H9 (cell line): ENCODE measurements around the gene HORMAD2. TPM values are rescaled to one million over a fixed set of nuclear protein-coding genes. Genes with fewer than 3 reads are reported as not detected.

Experiments
- DNase-seq: peaks from one replicate; pipeline ENCODE4 v3.0.0-alpha.2; 2017
- H2AFZ ChIP-seq: one replicate; pipeline ENCODE4 v1.6.1; 2013; ENCODE audit warnings: mild to moderate bottlenecking, low read length, control low read depth, moderate library complexity
- H2AK5ac ChIP-seq: 2 replicates; pipeline ENCODE4 v1.6.1; 2013; ENCODE audit warnings: low read length, control low read depth, mixed read lengths; ENCODE audit not compliant: insufficient read length
- H2BK120ac ChIP-seq: one replicate; pipeline ENCODE4 v1.6.1; 2013; ENCODE audit warnings: low read depth, mild to moderate bottlenecking, low read length, control low read depth, inconsistent platforms; ENCODE audit not compliant: poor library complexity, severe bottlenecking
- H2BK12ac ChIP-seq: 2 replicates; pipeline ENCODE4 v1.6.1; 2013; ENCODE audit warnings: low read length, control low read depth, mixed read lengths, low read depth; ENCODE audit not compliant: insufficient read length
- H2BK15ac ChIP-seq: 2 replicates; pipeline ENCODE4 v1.6.1; 2013; ENCODE audit warnings: low read depth, low read length, control low read depth
- H2BK20ac ChIP-seq: one replicate; pipeline ENCODE4 v1.6.1; 2013; ENCODE audit warnings: low read depth, mild to moderate bottlenecking, low read length, control low read depth, inconsistent platforms; ENCODE audit not compliant: poor library complexity, severe bottlenecking
- H2BK5ac ChIP-seq: 2 replicates; pipeline ENCODE4 v1.6.1; 2013; ENCODE audit warnings: low read length, control low read depth, mixed read lengths; ENCODE audit not compliant: insufficient read length
- H3K14ac ChIP-seq: 2 replicates; pipeline ENCODE4 v1.6.1; 2013; ENCODE audit warnings: low read length, control low read depth; ENCODE audit not compliant: insufficient read depth
- H3K18ac ChIP-seq: 2 replicates; pipeline ENCODE4 v1.6.1; 2013; ENCODE audit warnings: low read depth, mild to moderate bottlenecking, mixed read lengths, low read length, control low read depth; ENCODE audit not compliant: insufficient read length
- H3K23ac ChIP-seq: 2 replicates; pipeline ENCODE4 v1.6.1; 2013; ENCODE audit warnings: low read length, control low read depth, mixed read lengths, low read depth; ENCODE audit not compliant: insufficient read length
- H3K23me2 ChIP-seq: 2 replicates; pipeline ENCODE4 v1.6.1; 2013; ENCODE audit warnings: low read depth, mild to moderate bottlenecking, mixed read lengths, low read length, control low read depth; ENCODE audit not compliant: insufficient read length, poor library complexity, severe bottlenecking
- H3K27ac ChIP-seq: 2 replicates; pipeline ENCODE4 v1.5.1; 2013; ENCODE audit warnings: low read length, control low read depth, mixed read lengths, low read depth; ENCODE audit not compliant: insufficient read length
- H3K27me3 ChIP-seq: 2 replicates; pipeline ENCODE4 v1.6.1; 2013; ENCODE audit warnings: low read length, control low read depth, inconsistent platforms; ENCODE audit not compliant: insufficient read depth
- H3K4ac ChIP-seq: 2 replicates; pipeline ENCODE4 v1.6.1; 2013; ENCODE audit warnings: low read depth, mild to moderate bottlenecking, control low read depth, inconsistent platforms, low read length, moderate library complexity
- H3K4me1 ChIP-seq: 2 replicates; pipeline ENCODE4 v1.6.1; 2013; ENCODE audit warnings: low read length, control low read depth, inconsistent platforms; ENCODE audit not compliant: insufficient read depth
- H3K4me2 ChIP-seq: 2 replicates; pipeline ENCODE4 v1.6.1; 2013; ENCODE audit warnings: low read length, control low read depth, mixed read lengths; ENCODE audit not compliant: insufficient read length, insufficient read depth
- H3K56ac ChIP-seq: 2 replicates; pipeline ENCODE4 v1.6.1; 2013; ENCODE audit warnings: low read depth, mild to moderate bottlenecking, mixed read lengths, low read length, control low read depth; ENCODE audit not compliant: insufficient read length
- H3K79me1 ChIP-seq: 2 replicates; pipeline ENCODE4 v1.6.1; 2013; ENCODE audit warnings: low read depth, mild to moderate bottlenecking, moderate library complexity, low read length, control low read depth, inconsistent platforms; ENCODE audit not compliant: insufficient read depth, poor library complexity, severe bottlenecking
- H3K79me2 ChIP-seq: 2 replicates; pipeline ENCODE4 v1.6.1; 2013; ENCODE audit warnings: low read length, control low read depth, inconsistent platforms; ENCODE audit not compliant: insufficient read depth
- H3K9ac ChIP-seq: 2 replicates; pipeline ENCODE4 v1.6.1; 2013; ENCODE audit warnings: low read length, control low read depth, mixed read lengths; ENCODE audit not compliant: insufficient read length; ENCODE audit errors: extremely low read depth
- H3K9me3 ChIP-seq: one replicate; pipeline ENCODE4 v1.6.1; 2013; ENCODE audit warnings: low read depth, low read length, inconsistent platforms; ENCODE audit not compliant: control insufficient read depth
- H3T11ph ChIP-seq: one replicate; pipeline ENCODE4 v1.6.1; 2013; ENCODE audit warnings: mild to moderate bottlenecking, low read length, control low read depth, inconsistent platforms
- H4K20me1 ChIP-seq: one replicate; pipeline ENCODE4 v1.6.1; 2013; ENCODE audit not compliant: control insufficient read depth, insufficient read length, insufficient read depth
- H4K5ac ChIP-seq: 2 replicates; pipeline ENCODE4 v1.6.1; 2013; ENCODE audit warnings: low read depth, mild to moderate bottlenecking, mixed read lengths, low read length, control low read depth; ENCODE audit not compliant: insufficient read length
- H4K8ac ChIP-seq: replicated peaks from 2 replicates; pipeline ENCODE4 v1.6.1; 2013; ENCODE audit warnings: low read length, control low read depth, mixed read lengths, low read depth; ENCODE audit not compliant: insufficient read length
- H4K91ac ChIP-seq: 2 replicates; pipeline ENCODE4 v1.6.1; 2013; ENCODE audit warnings: low read depth, mild to moderate bottlenecking, moderate library complexity, mixed read lengths, low read length, control low read depth; ENCODE audit not compliant: insufficient read length
- H3K27ac Mint-ChIP-seq, 3 experiments: 2 replicates in 2 of 3; 3 replicates in 1 of 3; pipeline ENCODE4 v1.8.0; 2020 to 2021; ENCODE audit warnings: mixed read lengths in 3 of 3, mild to moderate bottlenecking in 1 of 3, moderate library complexity in 1 of 3
- H3K27me3 Mint-ChIP-seq: 2 replicates; pipeline ENCODE4 v1.8.0; 2021; ENCODE audit warnings: low read depth, mild to moderate bottlenecking, moderate library complexity, mixed read lengths
- H3K36me3 Mint-ChIP-seq, 3 experiments: 2 replicates in 2 of 3; 3 replicates in 1 of 3; pipeline ENCODE4 v1.8.0; 2020 to 2021; ENCODE audit warnings: low read depth in 3 of 3, mixed read lengths in 3 of 3; ENCODE audit not compliant: insufficient read depth in 1 of 3
- H3K4me1 Mint-ChIP-seq, 2 experiments: 2 replicates each; pipeline ENCODE4 v1.8.0; 2020; ENCODE audit warnings: mixed read lengths in 2 of 2
- H3K4me3 Mint-ChIP-seq, 2 experiments: 2 replicates in 1 of 2; 3 replicates in 1 of 2; pipeline ENCODE4 v1.8.0; 2020 to 2021; ENCODE audit warnings: mild to moderate bottlenecking in 2 of 2, mixed read lengths in 2 of 2, moderate library complexity in 1 of 2
- H3K9me3 Mint-ChIP-seq, 2 experiments: 2 replicates in 1 of 2; 3 replicates in 1 of 2; pipeline ENCODE4 v1.8.0; 2020; ENCODE audit warnings: mild to moderate bottlenecking in 2 of 2, mixed read lengths in 2 of 2, moderate library complexity in 1 of 2
- WGBS: extraction: QIAGEN DNeasy Blood & Tissue Kit; methylation state at CpG from one replicate; pipeline ENCODE4 v1.1.7; 2013; ENCODE audit warnings: missing lambda C conversion rate, low lambda C conversion rate, mixed read lengths; ENCODE audit not compliant: insufficient read length; ENCODE audit errors: extremely low coverage; 5-methylcytosine and 5-hydroxymethylcytosine counted together
- total RNA-seq: library from RNA; stranded (reverse); gene quantifications from 2 replicates; pipeline ENCODE4 v1.2.1, GENCODE V29; 2021
- TF ChIP-seq, protein P1 (sequence below): fragments of 200-600 bp; sonication (generic); conservative IDR thresholded peaks from 3 replicates; pipeline ENCODE4 v1.8.0; 2021; ENCODE audit warnings: antibody characterized with exemption, mild to moderate bottlenecking

The HORMAD2 gene
- total RNA-seq, 1 experiment from 2014 or later: not detected

DNA sequence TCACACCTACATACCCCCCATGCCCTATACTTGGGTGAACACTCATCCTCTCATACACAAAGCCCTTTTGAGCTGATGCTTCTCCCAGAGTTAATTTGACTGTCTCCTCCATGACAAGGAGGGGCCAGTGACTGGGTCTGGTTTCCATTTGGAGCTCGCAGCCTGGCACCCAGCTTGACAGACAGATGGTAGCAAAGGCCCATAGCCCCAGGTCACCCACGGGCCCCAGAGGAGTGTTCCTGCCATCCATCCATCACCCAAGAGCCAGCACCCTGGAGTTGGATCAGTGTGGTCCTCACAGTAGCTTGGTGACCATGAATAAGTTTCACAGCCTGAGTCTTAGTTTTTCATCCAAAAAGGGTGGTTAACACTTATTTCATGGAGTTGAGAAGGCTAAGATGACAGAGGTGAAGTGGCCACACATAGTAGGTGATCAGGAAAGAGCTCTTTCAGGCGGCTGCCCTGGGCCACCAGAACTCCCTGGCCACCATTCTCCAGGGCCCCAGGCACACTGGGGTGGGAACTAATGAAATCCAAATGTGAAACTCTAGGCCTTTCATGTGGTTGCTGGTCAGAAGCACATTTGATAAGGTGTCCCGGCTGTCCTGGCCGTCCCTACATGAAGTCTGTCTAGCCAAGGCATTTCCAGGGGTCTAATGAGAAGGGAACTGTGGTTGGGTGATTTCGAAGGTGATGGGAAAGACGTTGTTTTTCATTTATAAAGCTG, 123.9 kb downstream of the HORMAD2 start:
- Histone ChIP-seq H3K4me1 (no peaks in the 10 kb centered on the region), H3K4ac (no peak overlapping the region), H3K18ac (no peak overlapping the region), H2BK120ac (no peak overlapping the region), H4K8ac (no peak overlapping the region), H3K23me2 (no peaks in the 10 kb centered on the region), H3K23ac (no peak overlapping the region), H3K79me1 (no peaks in the 10 kb centered on the region), H3K27me3 (no peaks in the 10 kb centered on the region; the same call in 1 of the 2 replicates), H2AFZ (no peak overlapping the region), H3K9me3 (no peaks in the 10 kb centered on the region), H3K27ac (no peak overlapping the region), H2BK20ac (no peak overlapping the region), H3K79me2 (no peaks in the 10 kb centered on the region), H3T11ph (no peak overlapping the region), H2BK5ac (no peak overlapping the region), H2AK5ac (no peak overlapping the region), H4K20me1 (no peaks in the 10 kb centered on the region), H3K14ac (no peak overlapping the region), H2BK15ac (no peak overlapping the region), H4K5ac (no peak overlapping the region), H3K4me2 (no peak overlapping the region), H2BK12ac (no peak overlapping the region), H3K56ac (no peak overlapping the region), H3K9ac (no peak overlapping the region), H4K91ac (no peak overlapping the region)
- H3K4me3 Mint-ChIP-seq: no peak overlapping the region
- no peaks in the 10 kb centered on the region for H3K36me3 Mint-ChIP-seq
- no peak overlapping the region for H3K27ac Mint-ChIP-seq
- TF ChIP-seq, protein P1, sequence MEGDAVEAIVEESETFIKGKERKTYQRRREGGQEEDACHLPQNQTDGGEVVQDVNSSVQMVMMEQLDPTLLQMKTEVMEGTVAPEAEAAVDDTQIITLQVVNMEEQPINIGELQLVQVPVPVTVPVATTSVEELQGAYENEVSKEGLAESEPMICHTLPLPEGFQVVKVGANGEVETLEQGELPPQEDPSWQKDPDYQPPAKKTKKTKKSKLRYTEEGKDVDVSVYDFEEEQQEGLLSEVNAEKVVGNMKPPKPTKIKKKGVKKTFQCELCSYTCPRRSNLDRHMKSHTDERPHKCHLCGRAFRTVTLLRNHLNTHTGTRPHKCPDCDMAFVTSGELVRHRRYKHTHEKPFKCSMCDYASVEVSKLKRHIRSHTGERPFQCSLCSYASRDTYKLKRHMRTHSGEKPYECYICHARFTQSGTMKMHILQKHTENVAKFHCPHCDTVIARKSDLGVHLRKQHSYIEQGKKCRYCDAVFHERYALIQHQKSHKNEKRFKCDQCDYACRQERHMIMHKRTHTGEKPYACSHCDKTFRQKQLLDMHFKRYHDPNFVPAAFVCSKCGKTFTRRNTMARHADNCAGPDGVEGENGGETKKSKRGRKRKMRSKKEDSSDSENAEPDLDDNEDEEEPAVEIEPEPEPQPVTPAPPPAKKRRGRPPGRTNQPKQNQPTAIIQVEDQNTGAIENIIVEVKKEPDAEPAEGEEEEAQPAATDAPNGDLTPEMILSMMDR: no peak
- no CpG with 5 or more reads among the region's 7 CpGs for WGBS
- peaks cover 19 to 22% of the 10 kb centered on the region in 2 experiments for H3K4me1 Mint-ChIP-seq
- no peaks in the 10 kb centered on the region; a peak in 1 of 5 replicates for H3K9me3 Mint-ChIP-seq
- peaks cover 11% of the 10 kb centered on the region for H3K27me3 Mint-ChIP-seq
- DNase-seq: no peak
